Gastrocnemius medialis (tissue), 4 donors: Measurements from ENCODE around the gene CCL2.

ENCODE experiments used
- CTCF ChIP-seq, 5 experiments: fragments of 450-650 bp in 3 of 5; fragments of 200-600 bp in 2 of 5; sonication (generic) in 2 of 5; IDR thresholded peaks in 4 of 5; conservative IDR thresholded peaks in 1 of 5; 1 replicate in 4 of 5; 2 replicates in 1 of 5; pipeline ENCODE4 v1.5.1; 2016 to 2019; ENCODE audit warnings: antibody characterized with exemption in 5 of 5, mild to moderate bottlenecking in 3 of 5, moderate library complexity in 3 of 5
- POLR2A ChIP-seq, 2 donors: fragments of 450-650 bp; IDR thresholded peaks; one replicate each; pipeline ENCODE4 v1.6.1; 2017; ENCODE audit warnings: antibody characterized with exemption in 2 of 2, mild to moderate bottlenecking in 2 of 2, moderate library complexity in 2 of 2

GRCh38 chr17:34299027-34299426 is 43.9 kb downstream of the CCL2 start:
- TF ChIP-seq CTCF (IDR thresholded peaks at IDR 0.05 in 4 of 5, conservative IDR thresholded peaks at IDR 0.05 in 1 of 5) (no peak), POLR2A (IDR thresholded peaks at IDR 0.05) (no peak)
